Measurements from ENCODE around the gene ARRDC4.

The ARRDC4 gene

GRCh38 chr15:97986781-97987180 is 26.3 kb downstream of the ARRDC4 start:
- H3K4me1 ChIP-seq (ENCODE audit: insufficient read depth, low read length, severe bottlenecking): no peaks in the 10 kb centered on the region
- H3F3A ChIP-seq (ENCODE audit: insufficient read depth, low read length): no peaks in the 10 kb centered on the region
- H3K79me2 ChIP-seq (ENCODE audit: insufficient read depth, low read length): no peaks in the 10 kb centered on the region
- H3K4me2 ChIP-seq (ENCODE audit: low read length): no peak overlapping the region
- no peak overlapping the region for H3K27ac ChIP-seq (ENCODE audit: low read depth, low read length, poor library complexity, severe bottlenecking)
- no peaks in the 10 kb centered on the region for H3K9me3 ChIP-seq (ENCODE audit: low read length)
- H3K9ac ChIP-seq (ENCODE audit: low read length): no peak overlapping the region
- H4K20me1 ChIP-seq (ENCODE audit: insufficient read depth, low read length): no peaks in the 10 kb centered on the region
- H3K4me3 ChIP-seq (ENCODE audit: low read depth, low read length, poor library complexity, severe bottlenecking): no peak overlapping the region
- no peaks in the 10 kb centered on the region for H3K27me3 ChIP-seq (ENCODE audit: insufficient read depth, low read length)
- no peak overlapping the region for H2AFZ ChIP-seq (ENCODE audit: low read length)
- H3K9me2 ChIP-seq (ENCODE audit: low read depth, low read length): no peaks in the 10 kb centered on the region
- no peaks in the 10 kb centered on the region for H3K36me3 ChIP-seq (ENCODE audit: insufficient read depth, low read length)
- TF ChIP-seq EZH2 (IDR thresholded peaks at IDR 0.05; ENCODE audit: borderline replicate concordance, low read length): no peak

- Histone ChIP-seq H3K9me3 (ENCODE audit: low read length) (no peaks in the 10 kb centered on the region), H3F3A (ENCODE audit: insufficient read depth, low read length) (no peaks in the 10 kb centered on the region)
- TF ChIP-seq EZH2 (IDR thresholded peaks at IDR 0.05; ENCODE audit: borderline replicate concordance, low read length) (no peak), CTCF (IDR thresholded peaks at IDR 0.05; ENCODE audit: low read length) (no peak)
These were observed 28.8 kb downstream of the ARRDC4 start for GRCh38 chr15:97989299-97989698.

GRCh38 chr15:97991972-97992541 is 31.6 kb downstream of the ARRDC4 start:
- Histone ChIP-seq H3K9me3 (ENCODE audit: low read length) (no peaks in the 10 kb centered on the region), H3K4me1 (ENCODE audit: insufficient read depth, low read length, severe bottlenecking) (no peaks in the 10 kb centered on the region), H3F3A (ENCODE audit: insufficient read depth, low read length) (no peaks in the 10 kb centered on the region), H3K9me2 (ENCODE audit: low read depth, low read length) (no peaks in the 10 kb centered on the region), H3K9ac (ENCODE audit: low read length) (no peak overlapping the region), H3K79me2 (ENCODE audit: insufficient read depth, low read length) (no peaks in the 10 kb centered on the region), H3K27me3 (ENCODE audit: insufficient read depth, low read length) (no peaks in the 10 kb centered on the region), H3K36me3 (ENCODE audit: insufficient read depth, low read length) (no peaks in the 10 kb centered on the region), H3K4me2 (ENCODE audit: low read length) (no peak overlapping the region), H3K4me3 (ENCODE audit: low read depth, low read length, poor library complexity, severe bottlenecking) (no peak overlapping the region), H3K27ac (ENCODE audit: low read depth, low read length, poor library complexity, severe bottlenecking) (no peak overlapping the region), H4K20me1 (ENCODE audit: insufficient read depth, low read length) (no peaks in the 10 kb centered on the region), H2AFZ (ENCODE audit: low read length) (no peak overlapping the region)
- TF ChIP-seq EZH2 (IDR thresholded peaks at IDR 0.05; ENCODE audit: borderline replicate concordance, low read length) (no peak), CTCF (IDR thresholded peaks at IDR 0.05; ENCODE audit: low read length) (no peak)

More at GRCh38 chr15:97989299-97989698, 28.8 kb downstream of the ARRDC4 start:
- Histone ChIP-seq H3K36me3 (ENCODE audit: insufficient read depth, low read length) (no peaks in the 10 kb centered on the region), H2AFZ (ENCODE audit: low read length) (no peak overlapping the region), H3K9me2 (ENCODE audit: low read depth, low read length) (no peaks in the 10 kb centered on the region), H3K79me2 (ENCODE audit: insufficient read depth, low read length) (no peaks in the 10 kb centered on the region), H3K4me3 (ENCODE audit: low read depth, low read length, poor library complexity, severe bottlenecking) (no peak overlapping the region), H3K27ac (ENCODE audit: low read depth, low read length, poor library complexity, severe bottlenecking) (no peak overlapping the region), H3K27me3 (ENCODE audit: insufficient read depth, low read length) (no peaks in the 10 kb centered on the region), H3K4me2 (ENCODE audit: low read length) (no peak overlapping the region), H3K4me1 (ENCODE audit: insufficient read depth, low read length, severe bottlenecking) (no peaks in the 10 kb centered on the region), H3K9ac (ENCODE audit: low read length) (no peak overlapping the region), H4K20me1 (ENCODE audit: insufficient read depth, low read length) (no peaks in the 10 kb centered on the region)

- no peak for TF ChIP-seq CTCF (IDR thresholded peaks at IDR 0.05; ENCODE audit: low read length)
- no peak for TF ChIP-seq EZH2 (IDR thresholded peaks at IDR 0.05; ENCODE audit: borderline replicate concordance, low read length)
- no peaks in the 10 kb centered on the region for H4K20me1 ChIP-seq (ENCODE audit: insufficient read depth, low read length)
- no peaks in the 10 kb centered on the region for H3K36me3 ChIP-seq (ENCODE audit: insufficient read depth, low read length)
- H3K4me2 ChIP-seq (ENCODE audit: low read length): no peak overlapping the region
- no peaks in the 10 kb centered on the region for H3F3A ChIP-seq (ENCODE audit: insufficient read depth, low read length)
- no peaks in the 10 kb centered on the region for H3K79me2 ChIP-seq (ENCODE audit: insufficient read depth, low read length)
- H3K9ac ChIP-seq (ENCODE audit: low read length): no peak overlapping the region
- no peak overlapping the region for H3K27ac ChIP-seq (ENCODE audit: low read depth, low read length, poor library complexity, severe bottlenecking)
- H3K4me3 ChIP-seq (ENCODE audit: low read depth, low read length, poor library complexity, severe bottlenecking): no peak overlapping the region
- no peaks in the 10 kb centered on the region for H3K4me1 ChIP-seq (ENCODE audit: insufficient read depth, low read length, severe bottlenecking)
- H3K9me3 ChIP-seq (ENCODE audit: low read length): no peaks in the 10 kb centered on the region
- no peaks in the 10 kb centered on the region for H3K9me2 ChIP-seq (ENCODE audit: low read depth, low read length)
- no peaks in the 10 kb centered on the region for H3K27me3 ChIP-seq (ENCODE audit: insufficient read depth, low read length)
- H2AFZ ChIP-seq (ENCODE audit: low read length): no peak overlapping the region
These were observed 32.3 kb downstream of the ARRDC4 start for GRCh38 chr15:97992823-97993222.
